HepG2 (cell line): ENCODE data around the gene CYP4F22. TPM values are rescaled to one million over a fixed set of nuclear protein-coding genes. Genes with fewer than 3 reads are reported as not detected.

Experiments used
- CEBPG ChIP-seq: IDR thresholded peaks from 2 replicates; pipeline ENCODE4 v1.6.1; 2016
- NFIC ChIP-seq: IDR thresholded peaks from 2 replicates; pipeline ENCODE4 v1.6.1; 2012; ENCODE audit warnings: mild to moderate bottlenecking, low read length, inconsistent platforms
- ZNF317 ChIP-seq: sonication (generic); formaldehyde crosslinking; IDR thresholded peaks from 2 replicates; pipeline ENCODE4 v1.5.0; 2020; ENCODE audit warnings: mild to moderate bottlenecking, missing genetic modification reagents
- polyA plus RNA-seq, 8 experiments: library from polyadenylated mRNA; depleted of rRNA in 3 of 8; stranded (reverse) in 7 of 8; unstranded in 1 of 8; fragments of >200 nt; fragmentation: Illumina TruSeq in 4 of 8; extraction: Trizol in 4 of 8; gene quantifications; 2 replicates each; pipeline versions ENCODE4 v1.2.1 to v1.2.3, GENCODE V29; 2011 to 2016; ENCODE audit warnings: low read depth in 4 of 8, missing spikeins in 1 of 8, mixed read lengths in 1 of 8; ENCODE audit not compliant: insufficient read depth in 1 of 8
- total RNA-seq, 5 experiments: library from RNA; depleted of rRNA; stranded (reverse); fragments of >200 nt; fragmentation: Illumina TruSeq; extraction: Trizol; gene quantifications; 2 replicates each; pipeline ENCODE4 v1.2.3, GENCODE V29; 2016; ENCODE audit warnings: low read depth in 1 of 5
- TF ChIP-seq, protein P1 (sequence below), 2 experiments: sonication (generic) in 1 of 2; formaldehyde crosslinking in 1 of 2; IDR thresholded peaks; 2 replicates each; pipeline versions ENCODE4 v1.4.0 to v1.6.1; 2016 to 2020; ENCODE audit warnings: borderline replicate concordance in 1 of 2, low read depth in 1 of 2, mild to moderate bottlenecking in 1 of 2, missing genetic modification reagents in 1 of 2
- TF ChIP-seq, protein P2 (sequence below): sonication (generic); formaldehyde crosslinking; IDR thresholded peaks from 2 replicates; pipeline ENCODE4 v1.4.0; 2020; ENCODE audit warnings: missing genetic modification reagents

The CYP4F22 gene
- total and polyA plus RNA-seq, 2 of the 13 experiments (the other 11 are each of a cell fraction or from before 2014, with no cell fraction given): 0.05 TPM; not detected in 1

DNA sequence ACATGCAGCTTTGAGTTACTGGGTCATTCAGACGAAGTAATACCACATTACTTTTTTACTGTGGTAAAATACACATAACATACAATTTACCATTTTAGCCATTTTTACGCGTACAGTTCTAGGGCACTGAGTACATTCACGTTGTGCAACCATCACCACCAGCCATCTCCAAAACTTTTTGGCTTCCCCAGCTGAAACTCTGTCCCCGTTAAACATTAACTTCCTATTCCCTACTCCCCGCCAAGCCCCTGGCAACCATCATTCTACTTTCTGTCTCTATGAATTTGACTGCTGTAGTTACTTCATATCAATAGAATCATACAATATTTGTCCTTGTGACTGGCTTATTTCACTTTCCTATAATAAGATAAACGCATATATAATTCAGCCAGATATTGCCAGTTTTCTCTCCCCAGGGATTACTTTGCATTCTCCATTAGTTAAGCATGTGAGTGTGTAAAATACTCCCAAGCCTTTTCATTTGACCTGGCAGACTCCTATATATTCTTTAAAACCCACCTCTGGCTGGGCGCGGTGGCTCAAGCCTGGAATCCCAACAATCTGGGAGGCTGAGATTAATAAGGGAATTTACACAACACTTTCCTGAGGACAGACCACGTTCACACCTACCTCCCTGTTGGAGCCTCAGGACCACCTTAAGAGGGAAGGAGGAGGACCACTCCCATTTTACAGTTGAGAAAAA, 10.0 kb upstream of the CYP4F22 start (continued):
- TF ChIP-seq, protein P1, sequence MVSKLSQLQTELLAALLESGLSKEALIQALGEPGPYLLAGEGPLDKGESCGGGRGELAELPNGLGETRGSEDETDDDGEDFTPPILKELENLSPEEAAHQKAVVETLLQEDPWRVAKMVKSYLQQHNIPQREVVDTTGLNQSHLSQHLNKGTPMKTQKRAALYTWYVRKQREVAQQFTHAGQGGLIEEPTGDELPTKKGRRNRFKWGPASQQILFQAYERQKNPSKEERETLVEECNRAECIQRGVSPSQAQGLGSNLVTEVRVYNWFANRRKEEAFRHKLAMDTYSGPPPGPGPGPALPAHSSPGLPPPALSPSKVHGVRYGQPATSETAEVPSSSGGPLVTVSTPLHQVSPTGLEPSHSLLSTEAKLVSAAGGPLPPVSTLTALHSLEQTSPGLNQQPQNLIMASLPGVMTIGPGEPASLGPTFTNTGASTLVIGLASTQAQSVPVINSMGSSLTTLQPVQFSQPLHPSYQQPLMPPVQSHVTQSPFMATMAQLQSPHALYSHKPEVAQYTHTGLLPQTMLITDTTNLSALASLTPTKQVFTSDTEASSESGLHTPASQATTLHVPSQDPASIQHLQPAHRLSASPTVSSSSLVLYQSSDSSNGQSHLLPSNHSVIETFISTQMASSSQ (IDR thresholded peaks at IDR 0.05; ENCODE audit: low read depth): 0 out of 2 replicates have a peak, but pooled peaks have one; percentile 19
- TF ChIP-seq, protein P1 (CRISPR knock-in tag; IDR thresholded peaks at IDR 0.05; ENCODE audit: borderline replicate concordance): 0 out of 2 replicates have a peak, but pooled peaks have one; percentile 34
- TF ChIP-seq, protein P2, sequence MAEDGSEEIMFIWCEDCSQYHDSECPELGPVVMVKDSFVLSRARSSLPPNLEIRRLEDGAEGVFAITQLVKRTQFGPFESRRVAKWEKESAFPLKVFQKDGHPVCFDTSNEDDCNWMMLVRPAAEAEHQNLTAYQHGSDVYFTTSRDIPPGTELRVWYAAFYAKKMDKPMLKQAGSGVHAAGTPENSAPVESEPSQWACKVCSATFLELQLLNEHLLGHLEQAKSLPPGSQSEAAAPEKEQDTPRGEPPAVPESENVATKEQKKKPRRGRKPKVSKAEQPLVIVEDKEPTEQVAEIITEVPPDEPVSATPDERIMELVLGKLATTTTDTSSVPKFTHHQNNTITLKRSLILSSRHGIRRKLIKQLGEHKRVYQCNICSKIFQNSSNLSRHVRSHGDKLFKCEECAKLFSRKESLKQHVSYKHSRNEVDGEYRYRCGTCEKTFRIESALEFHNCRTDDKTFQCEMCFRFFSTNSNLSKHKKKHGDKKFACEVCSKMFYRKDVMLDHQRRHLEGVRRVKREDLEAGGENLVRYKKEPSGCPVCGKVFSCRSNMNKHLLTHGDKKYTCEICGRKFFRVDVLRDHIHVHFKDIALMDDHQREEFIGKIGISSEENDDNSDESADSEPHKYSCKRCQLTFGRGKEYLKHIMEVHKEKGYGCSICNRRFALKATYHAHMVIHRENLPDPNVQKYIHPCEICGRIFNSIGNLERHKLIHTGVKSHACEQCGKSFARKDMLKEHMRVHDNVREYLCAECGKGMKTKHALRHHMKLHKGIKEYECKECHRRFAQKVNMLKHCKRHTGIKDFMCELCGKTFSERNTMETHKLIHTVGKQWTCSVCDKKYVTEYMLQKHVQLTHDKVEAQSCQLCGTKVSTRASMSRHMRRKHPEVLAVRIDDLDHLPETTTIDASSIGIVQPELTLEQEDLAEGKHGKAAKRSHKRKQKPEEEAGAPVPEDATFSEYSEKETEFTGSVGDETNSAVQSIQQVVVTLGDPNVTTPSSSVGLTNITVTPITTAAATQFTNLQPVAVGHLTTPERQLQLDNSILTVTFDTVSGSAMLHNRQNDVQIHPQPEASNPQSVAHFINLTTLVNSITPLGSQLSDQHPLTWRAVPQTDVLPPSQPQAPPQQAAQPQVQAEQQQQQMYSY: no peak
- TF ChIP-seq NFIC (no peak), CEBPG (CRISPR knock-in tag) (0 out of 2 replicates have a peak, but pooled peaks have one; percentile 14), ZNF317 (CRISPR knock-in tag) (no peak)
- TF ChIP-seq, all 625 proteins: peak for 3
